ENCODE results near the gene SARM1. TPM values are rescaled to one million over a fixed set of nuclear protein-coding genes. Genes with fewer than 3 reads are reported as not detected.

Gene SARM1
- total RNA-seq, 2 donors from 2014 or later, result 1.3 to 2.0 TPM

GRCh38 chr17:28343491-28343932 lies 28.0 kb upstream of the SARM1 start:
- H3K27ac Mint-ChIP-seq, result no peak overlapping the region
- Histone ChIP-seq H3K9me3 (ENCODE audit: control insufficient read depth, low read length) (no peaks in the 10 kb centered on the region), H3K36me3 (ENCODE audit: control insufficient read depth, insufficient read depth, low read length) (peaks cover 89% of the 10 kb centered on the region), H3K27me3 (ENCODE audit: control insufficient read depth, insufficient read depth, low read length, poor library complexity, severe bottlenecking) (no peaks in the 10 kb centered on the region), H3K27ac (ENCODE audit: low read depth, low read length) (no peak overlapping the region), H3K4me3 (ENCODE audit: low read length) (no peak overlapping the region), H3K9ac (ENCODE audit: extremely low read depth, low read length, poor library complexity, severe bottlenecking) (no peak overlapping the region), H3K4me1 (ENCODE audit: control insufficient read depth, insufficient read depth, low read length) (peaks cover 5% of the 10 kb centered on the region)
- no peak for TF ChIP-seq CTCF (conservative IDR thresholded peaks at IDR 0.05)
- no peaks in the 10 kb centered on the region for H3K9me3 Mint-ChIP-seq
- H3K36me3 Mint-ChIP-seq (ENCODE audit: low read depth), result peaks cover 71% of the 10 kb centered on the region
- no peak overlapping the region for H3K4me3 Mint-ChIP-seq
- no peak for DNase-seq
- peaks cover 4% of the 10 kb centered on the region for H3K4me1 Mint-ChIP-seq
- H3K27me3 Mint-ChIP-seq (ENCODE audit: insufficient read depth), result no peaks in the 10 kb centered on the region
- 93 to 94% methylated on average over 6 to 10 of the region's 10 CpGs for WGBS, 2 experiments (ENCODE audit: insufficient coverage in 1 of 2, insufficient read length in 1 of 2)

- DNase-seq, result no peak
- H3K4me3 Mint-ChIP-seq, result no peak overlapping the region
- H3K4me3 ChIP-seq (ENCODE audit: low read length), result no peak overlapping the region
- H3K4me1 Mint-ChIP-seq, result peaks cover 1% of the 10 kb centered on the region
- no peaks in the 10 kb centered on the region for H3K9me3 ChIP-seq (ENCODE audit: control insufficient read depth, low read length)
- no peaks in the 10 kb centered on the region for H3K27me3 Mint-ChIP-seq (ENCODE audit: insufficient read depth)
- H3K36me3 Mint-ChIP-seq (ENCODE audit: low read depth), result peaks cover 76% of the 10 kb centered on the region
- peaks cover 93% of the 10 kb centered on the region for H3K36me3 ChIP-seq (ENCODE audit: control insufficient read depth, insufficient read depth, low read length)
- peaks cover 5% of the 10 kb centered on the region for H3K4me1 ChIP-seq (ENCODE audit: control insufficient read depth, insufficient read depth, low read length)
- no peaks in the 10 kb centered on the region for H3K27me3 ChIP-seq (ENCODE audit: control insufficient read depth, insufficient read depth, low read length, poor library complexity, severe bottlenecking)
- no peak overlapping the region for H3K27ac Mint-ChIP-seq
- H3K27ac ChIP-seq (ENCODE audit: low read depth, low read length), result no peak overlapping the region
- 97 to 99% methylated on average over 7 to 9 of the region's 9 CpGs for WGBS, 2 experiments (ENCODE audit: insufficient coverage in 1 of 2, insufficient read length in 1 of 2)
- no peak for TF ChIP-seq CTCF (conservative IDR thresholded peaks at IDR 0.05)
- no peaks in the 10 kb centered on the region for H3K9me3 Mint-ChIP-seq
- no peak overlapping the region for H3K9ac ChIP-seq (ENCODE audit: extremely low read depth, low read length, poor library complexity, severe bottlenecking)
These were observed 27.5 kb upstream of the SARM1 start for GRCh38 chr17:28344011-28344410.

GRCh38 chr17:28344435-28344901 lies 27.0 kb upstream of the SARM1 start:
- Histone ChIP-seq H3K9ac (ENCODE audit: extremely low read depth, low read length, poor library complexity, severe bottlenecking) (no peak overlapping the region), H3K36me3 (ENCODE audit: control insufficient read depth, insufficient read depth, low read length) (peaks cover 93% of the 10 kb centered on the region), H3K4me1 (ENCODE audit: control insufficient read depth, insufficient read depth, low read length) (peaks cover 5% of the 10 kb centered on the region), H3K27ac (ENCODE audit: low read depth, low read length) (no peak overlapping the region), H3K27me3 (ENCODE audit: control insufficient read depth, insufficient read depth, low read length, poor library complexity, severe bottlenecking) (no peaks in the 10 kb centered on the region), H3K4me3 (ENCODE audit: low read length) (no peak overlapping the region), H3K9me3 (ENCODE audit: control insufficient read depth, low read length) (no peaks in the 10 kb centered on the region)
- Mint-ChIP-seq H3K9me3 (no peaks in the 10 kb centered on the region), H3K4me1 (peaks cover 1% of the 10 kb centered on the region), H3K27me3 (ENCODE audit: insufficient read depth) (no peaks in the 10 kb centered on the region), H3K4me3 (no peak overlapping the region), H3K27ac (no peak overlapping the region), H3K36me3 (ENCODE audit: low read depth) (peaks cover 74% of the 10 kb centered on the region)
- DNase-seq, result peak; percentile 53
- no peak for TF ChIP-seq CTCF (conservative IDR thresholded peaks at IDR 0.05)
- WGBS, 2 experiments (ENCODE audit: insufficient coverage in 1 of 2, insufficient read length in 1 of 2), result 94 to 95% methylated on average over 15 to 19 of the region's 19 CpGs
